Right kidney (tissue), 1 donor: ENCODE results near the gene FAU.
"Not testable (repeated sequence)": the region's sequence is repeated elsewhere in the genome, so short reads cannot be mapped to it uniquely, and the experiment has no call there.

ENCODE experiments used
- DNase-seq: peaks from one replicate; pipeline ENCODE4 v3.0.0-alpha.2; 2016

Gene FAU

GRCh38 chr11:65125197-65126056 lies 3.5 kb upstream of the FAU start:
- DNase-seq, result no peak

- DNase-seq, result no peak
Observed at GRCh38 chr11:65124480-65125196, 2.7 kb upstream of the FAU start.

GRCh38 chr11:65121447-65121864 lies 478 bp downstream of the FAU start:
- no peak for DNase-seq

GRCh38 chr11:65120831-65121230 lies 1.1 kb downstream of the FAU start:
- no peak for DNase-seq

GRCh38 chr11:65119670-65119995 lies 2.3 kb downstream of the FAU start:
- DNase-seq, result no peak

GRCh38 chr11:65118891-65119669 lies 2.9 kb downstream of the FAU start:
- DNase-seq, result not testable (repeated sequence)

- no peak for DNase-seq
Observed at GRCh38 chr11:65118097-65118837, 3.7 kb downstream of the FAU start.

GRCh38 chr11:65117206-65118096 lies 4.5 kb downstream of the FAU start, which contains the start of gene ZNHIT2:
ZNHIT2 (minus strand) TSS chr11:65117701; CDS start chr11:65117653, 48 bp downstream.
- DNase-seq, result peak; percentile 92

- peak; percentile 54 for DNase-seq
Observed at GRCh38 chr11:65116370-65117205, 5.3 kb downstream of the FAU start.

- no peak for DNase-seq
Observed at GRCh38 chr11:65115361-65116082, 6.4 kb downstream of the FAU start.

GRCh38 chr11:65114538-65115171 lies 7.3 kb downstream of the FAU start:
- DNase-seq, result no peak

- no peak for DNase-seq
Observed at GRCh38 chr11:65113839-65114238, 8.1 kb downstream of the FAU start.

- DNase-seq, result no peak
Observed at GRCh38 chr11:65113361-65113756, 8.6 kb downstream of the FAU start.

GRCh38 chr11:65112546-65113360 lies 9.2 kb downstream of the FAU start:
- peak; percentile 82 for DNase-seq

GRCh38 chr11:65111744-65112545 lies 10.0 kb downstream of the FAU start, which contains the start of gene TM7SF2:
TM7SF2 (plus strand) TSS chr11:65111872; CDS start chr11:65112016, 144 bp downstream.
- DNase-seq, result peak; percentile 90

- DNase-seq, result no peak
Observed at GRCh38 chr11:65111159-65111743, 10.7 kb downstream of the FAU start.
